Keratinocyte (primary cell): ENCODE measurements around the gene RRP1. TPM values are rescaled to one million over a fixed set of nuclear protein-coding genes. Genes with fewer than 3 reads are reported as not detected.

Experiments used
- DNase-seq: peaks from one replicate; pipeline ENCODE4 v3.0.0-alpha.2; 2011; ENCODE audit warnings: low read depth, missing footprints, low spot score
- FAIRE-seq: peaks from 2 replicates; lab custom pipeline; 2011; peaks lifted over from hg19 to GRCh38; lab: Jason Lieb, UNC
- H2AFZ ChIP-seq: 2 replicates; pipeline ENCODE4 v1.6.0; 2012; ENCODE audit warnings: low read length, control low read depth, inconsistent platforms; ENCODE audit not compliant: control insufficient read depth
- H3K27ac ChIP-seq: 2 replicates; pipeline ENCODE4 v1.5.1; 2011; ENCODE audit warnings: low read length; ENCODE audit not compliant: control insufficient read depth, insufficient read depth
- H3K27me3 ChIP-seq: 3 replicates; pipeline ENCODE4 v1.6.0; 2011; ENCODE audit warnings: low read length; ENCODE audit not compliant: control insufficient read depth, insufficient read depth; ENCODE audit errors: extremely low read depth
- H3K36me3 ChIP-seq, 2 experiments: 2 replicates in 1 of 2; 3 replicates in 1 of 2; pipeline ENCODE4 v1.5.1; 2011; ENCODE audit warnings: low read length in 2 of 2, mild to moderate bottlenecking in 1 of 2; ENCODE audit not compliant: control insufficient read depth in 2 of 2, insufficient read depth in 2 of 2; ENCODE audit errors: extremely low read depth in 1 of 2
- H3K4me1 ChIP-seq: 3 replicates; pipeline ENCODE4 v1.5.1; 2011; ENCODE audit warnings: low read length; ENCODE audit not compliant: control insufficient read depth, insufficient read depth; ENCODE audit errors: extremely low read depth
- H3K4me2 ChIP-seq: 3 replicates; pipeline ENCODE4 v1.6.0; 2011; ENCODE audit warnings: low read depth, low read length; ENCODE audit not compliant: control insufficient read depth, insufficient read depth; ENCODE audit errors: extremely low read depth
- H3K4me3 ChIP-seq, 3 experiments: fragments of 200-600 bp in 1 of 3; sonication (generic) in 1 of 3; 2 replicates in 2 of 3; 3 replicates in 1 of 3; pipeline ENCODE4 v1.5.1; 2011 to 2016; ENCODE audit warnings: low read length in 3 of 3, mild to moderate bottlenecking in 3 of 3, control low read depth in 2 of 3, inconsistent platforms in 1 of 3, low read depth in 1 of 3, mixed read lengths in 1 of 3, mixed run types in 1 of 3, moderate library complexity in 1 of 3; ENCODE audit not compliant: control insufficient read depth in 2 of 3, insufficient read depth in 2 of 3; ENCODE audit errors: extremely low read depth in 1 of 3
- H3K79me2 ChIP-seq: 2 replicates; pipeline ENCODE4 v1.6.0; 2012; ENCODE audit warnings: low read length; ENCODE audit not compliant: control insufficient read depth, insufficient read depth
- H3K9ac ChIP-seq: 3 replicates; pipeline ENCODE4 v1.6.0; 2011; ENCODE audit warnings: low read length; ENCODE audit not compliant: control insufficient read depth, insufficient read depth; ENCODE audit errors: extremely low read depth
- H3K9me1 ChIP-seq: 3 replicates; pipeline ENCODE4 v1.6.0; 2011; ENCODE audit warnings: low read length; ENCODE audit not compliant: control insufficient read depth, insufficient read depth; ENCODE audit errors: extremely low read depth
- H3K9me3 ChIP-seq: 2 replicates; pipeline ENCODE4 v1.5.1; 2012; ENCODE audit warnings: low read depth, low read length; ENCODE audit not compliant: control insufficient read depth
- H4K20me1 ChIP-seq: 3 replicates; pipeline ENCODE4 v1.6.0; 2011; ENCODE audit warnings: low read length; ENCODE audit not compliant: control insufficient read depth, insufficient read depth; ENCODE audit errors: extremely low read depth
- CTCF ChIP-seq, 3 experiments: IDR thresholded peaks in 1 of 3; conservative IDR thresholded peaks in 1 of 3; optimal IDR thresholded peaks in 1 of 3; 2 replicates in 2 of 3; 3 replicates in 1 of 3; pipeline versions ENCODE3 to v1.5.1; 2011; ENCODE audit warnings: low read length in 3 of 3, mild to moderate bottlenecking in 3 of 3, moderate library complexity in 2 of 3, control low read depth in 1 of 3, inconsistent platforms in 1 of 3; ENCODE audit not compliant: insufficient read depth in 2 of 3; ENCODE audit errors: extremely low read depth in 1 of 3
- EZH2 ChIP-seq: IDR thresholded peaks from one replicate; pipeline ENCODE4 v1.6.1; 2012; ENCODE audit warnings: inconsistent platforms, mild to moderate bottlenecking, low read length, moderate library complexity
- dilution Hi-C: fragments of 300-500 bp; cut with MboI; formaldehyde crosslinking; loops from one replicate; pipeline ENCODE4 v1.7.0; 2020; ENCODE audit warnings: low sequenced_read_pairs; ENCODE audit not compliant: extremely low pct_ligation_motif_present
- polyA plus RNA-seq, 5 experiments: library from polyadenylated mRNA; depleted of rRNA in 3 of 5; stranded (reverse) in 3 of 5; stranded (forward) in 1 of 5; unstranded in 1 of 5; fragments of >200 nt; gene quantifications; 1 replicate in 1 of 5; 2 replicates in 3 of 5; 3 replicates in 1 of 5; pipeline versions ENCODE4 v1.2.1 to v1.2.3, GENCODE V29; 2011 to 2012; ENCODE audit warnings: missing spikeins in 2 of 5, low read depth in 1 of 5, low replicate concordance in 1 of 5

The RRP1 gene
- polyA plus RNA-seq, 1 donor (not counting 4 experiments of a cell fraction or from before 2014, with no cell fraction given), result 25.0 TPM

DNA sequence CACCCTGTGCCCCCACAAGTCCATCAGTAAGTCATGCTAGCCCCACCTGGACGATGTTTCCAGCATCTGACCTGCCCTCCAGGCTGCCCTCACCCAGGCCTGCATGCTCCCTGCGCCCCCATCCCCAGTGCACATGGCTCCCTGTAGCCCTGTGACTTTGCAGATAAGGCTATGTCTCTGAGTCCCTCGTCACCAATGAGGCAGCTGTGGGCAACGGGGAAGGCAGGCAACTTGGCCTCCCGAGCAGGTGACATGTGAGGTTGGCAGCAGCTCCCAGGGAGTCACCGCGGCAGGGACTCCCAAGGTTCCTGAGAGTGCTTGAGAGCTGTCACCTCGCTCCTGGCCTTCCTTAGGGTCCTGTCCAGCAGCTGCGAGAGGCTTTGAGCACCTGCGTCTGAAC, 43.3 kb downstream of the RRP1 start:
- dilution Hi-C loops, result no loop called here

DNA sequence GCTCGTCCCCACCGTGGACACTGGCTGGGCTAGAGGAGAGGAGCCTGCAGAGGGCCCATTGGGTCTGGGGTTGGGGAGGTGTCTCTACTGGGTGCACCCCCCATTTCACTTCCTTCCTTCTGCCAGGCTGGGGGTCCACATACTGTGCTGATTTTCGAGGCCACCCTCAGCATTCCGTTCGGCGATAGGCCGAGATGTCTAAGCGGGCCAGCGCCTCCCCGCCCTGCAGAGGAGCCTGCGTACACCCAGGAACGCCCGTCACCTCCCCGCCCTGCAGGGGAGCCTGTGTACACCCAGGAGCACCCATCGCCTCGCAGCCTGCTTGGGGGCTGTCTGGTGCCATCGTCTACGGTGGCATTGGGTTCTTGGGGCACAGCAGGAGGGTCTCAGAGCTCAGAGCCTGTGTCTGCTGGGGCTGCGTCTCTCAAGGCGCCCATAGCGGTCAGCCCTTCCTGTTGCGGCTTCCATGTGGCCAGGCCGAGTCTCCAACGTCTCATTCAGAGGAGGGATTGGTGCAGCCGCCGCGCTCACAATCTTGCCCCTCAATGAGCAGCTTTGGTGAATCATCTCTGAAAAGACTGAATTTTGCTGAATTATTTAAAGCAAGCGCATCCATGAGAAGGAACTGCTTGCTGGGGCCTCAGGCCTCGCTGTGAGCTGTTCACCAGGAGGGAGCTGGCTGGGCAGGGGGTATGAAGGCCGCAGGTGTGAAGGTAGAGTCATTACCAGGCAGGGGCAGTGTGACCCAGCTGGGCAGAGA, 44.9 kb downstream of the RRP1 start:
- TF ChIP-seq EZH2, result no peak
- no peak for TF ChIP-seq CTCF (optimal IDR thresholded peaks at IDR 0.05 in 1 of 3, IDR thresholded peaks at IDR 0.05 in 1 of 3, conservative IDR thresholded peaks at IDR 0.05 in 1 of 3; ENCODE audit: extremely low read depth in 1 of 3, insufficient read depth in 2 of 3, low read length in 3 of 3)

More for the DNA sequence above, 43.3 kb downstream of the RRP1 start:
- H3K27me3 ChIP-seq, result peaks cover 24% of the 10 kb centered on the region
- no peak overlapping the region for H3K4me3 ChIP-seq
- H3K36me3 ChIP-seq, result no peaks in the 10 kb centered on the region
- H4K20me1 ChIP-seq, result no peaks in the 10 kb centered on the region
- H3K9me3 ChIP-seq, result no peaks in the 10 kb centered on the region
- no peaks in the 10 kb centered on the region for H3K4me1 ChIP-seq
- no peak overlapping the region for H3K4me2 ChIP-seq
- H3K9ac ChIP-seq, result no peak overlapping the region
- no peaks in the 10 kb centered on the region for H3K9me1 ChIP-seq
- no peak for DNase-seq
- no peak overlapping the region for H2AFZ ChIP-seq
- TF ChIP-seq EZH2 (no peak), CTCF (optimal IDR thresholded peaks at IDR 0.05 in 1 of 3, IDR thresholded peaks at IDR 0.05 in 1 of 3, conservative IDR thresholded peaks at IDR 0.05 in 1 of 3; ENCODE audit: extremely low read depth in 1 of 3, insufficient read depth in 2 of 3, low read length in 3 of 3) (no peak)
- no peak overlapping the region for H3K27ac ChIP-seq
- no peaks in the 10 kb centered on the region for H3K79me2 ChIP-seq
- no peak for FAIRE-seq

More for the DNA sequence above, 44.9 kb downstream of the RRP1 start:
- DNase-seq (no peak), FAIRE-seq (no peak)
- H3K36me3 ChIP-seq, result no peaks in the 10 kb centered on the region
- no peak overlapping the region for H3K4me2 ChIP-seq
- H3K9me1 ChIP-seq, result no peaks in the 10 kb centered on the region
- H2AFZ ChIP-seq, result no peak overlapping the region
- H3K27me3 ChIP-seq, result peaks cover 18% of the 10 kb centered on the region
- dilution Hi-C loops, result no loop called here
- H3K4me1 ChIP-seq, result no peaks in the 10 kb centered on the region
- no peak overlapping the region for H3K9ac ChIP-seq
- no peak overlapping the region for H3K4me3 ChIP-seq
- H3K27ac ChIP-seq, result no peak overlapping the region
- no peaks in the 10 kb centered on the region for H4K20me1 ChIP-seq
- H3K9me3 ChIP-seq, result no peaks in the 10 kb centered on the region
- no peaks in the 10 kb centered on the region for H3K79me2 ChIP-seq
